ENCODE data around the gene PITRM1. TPM values are rescaled to one million over a fixed set of nuclear protein-coding genes. Genes with fewer than 3 reads are reported as not detected.

PITRM1 gene
- total RNA-seq, 4 donors from 2014 or later = 78.6 to 102 (median 87.0) TPM

- H3K36me3 ChIP-seq = peaks cover 0 to 98% of the 10 kb centered on the region in 2 donors
- 38 to 68% methylated on average over 13 of the region's 14 CpGs for WGBS, 2 donors (ENCODE audit: low coverage in 1 of 2)
- H3K27me3 ChIP-seq = no peaks in the 10 kb centered on the region
These were observed 36.2 kb downstream of the PITRM1 start for GRCh38 chr10:3136336-3136735.

GRCh38 chr10:3135006-3135405, 37.6 kb downstream of the PITRM1 start:
- Histone ChIP-seq H3K27me3 (no peaks in the 10 kb centered on the region), H3K9me3 (no peaks in the 10 kb centered on the region), H3K4me3 (no peak overlapping the region), H3K4me1 (peaks cover 0 to 33% (median 2%) of the 10 kb centered on the region in 3 donors), H3K36me3 (peaks cover 0 to 100% of the 10 kb centered on the region in 2 donors), H3K27ac (peak overlapping the region in 1 of 4 donors; percentile 80)
- no peak for TF ChIP-seq POLR2A (IDR thresholded peaks at IDR 0.05)
- TF ChIP-seq EP300 (IDR thresholded peaks at IDR 0.05) = no peak
- no peak for TF ChIP-seq CTCF (IDR thresholded peaks at IDR 0.05)
- TF ChIP-seq POLR2AphosphoS5 (IDR thresholded peaks at IDR 0.05) = no peak
- 77 to 80% methylated on average over 3 of the region's 3 CpGs for WGBS, 2 donors (ENCODE audit: low coverage in 1 of 2)
- ATAC-seq = no peak

More at GRCh38 chr10:3136336-3136735, 36.2 kb downstream of the PITRM1 start:
- TF ChIP-seq POLR2AphosphoS5 (IDR thresholded peaks at IDR 0.05) (peak; percentile 27), EP300 (IDR thresholded peaks at IDR 0.05) (no peak)
- Histone ChIP-seq H3K4me1 (peaks cover 0 to 47% (median 3%) of the 10 kb centered on the region in 3 donors), H3K27ac (peak overlapping the region in 3 of 4 donors; percentile 68 to 81 (median 80)), H3K9me3 (no peaks in the 10 kb centered on the region), H3K4me3 (no peak overlapping the region)
- ATAC-seq = peak; percentile 60

GRCh38 chr10:3133948-3134347, 38.6 kb downstream of the PITRM1 start:
- ATAC-seq = no peak
- no peak overlapping the region for H3K4me3 ChIP-seq
- H3K36me3 ChIP-seq = peaks cover 0 to 100% of the 10 kb centered on the region in 2 donors
- no peaks in the 10 kb centered on the region for H3K9me3 ChIP-seq
- H3K4me1 ChIP-seq = peaks cover 0 to 24% (median 0%) of the 10 kb centered on the region in 3 donors
- H3K27ac ChIP-seq = no peak overlapping the region
- H3K27me3 ChIP-seq = no peaks in the 10 kb centered on the region
- TF ChIP-seq POLR2A (IDR thresholded peaks at IDR 0.05) (no peak), EP300 (IDR thresholded peaks at IDR 0.05) (no peak), POLR2AphosphoS5 (IDR thresholded peaks at IDR 0.05) (no peak), CTCF (IDR thresholded peaks at IDR 0.05) (no peak)
- whole genome bisulfite sequencing, 2 donors (ENCODE audit: low coverage in 1 of 2) = 58 to 78% methylated on average over 3 to 5 of the region's 5 CpGs

GRCh38 chr10:3132036-3133025, 40.3 kb downstream of the PITRM1 start:
- peaks cover 0 to 16% (median 0%) of the 10 kb centered on the region in 3 donors for H3K4me1 ChIP-seq
- ATAC-seq = no peak
- peaks cover 0 to 95% of the 10 kb centered on the region in 2 donors for H3K36me3 ChIP-seq
- no peak for TF ChIP-seq POLR2AphosphoS5 (IDR thresholded peaks at IDR 0.05)
- TF ChIP-seq EP300 (IDR thresholded peaks at IDR 0.05) = no peak
- no peak for TF ChIP-seq CTCF (IDR thresholded peaks at IDR 0.05)
- TF ChIP-seq POLR2A (IDR thresholded peaks at IDR 0.05) = no peak
- H3K4me3 ChIP-seq = no peak overlapping the region
- no peaks in the 10 kb centered on the region for H3K9me3 ChIP-seq
- H3K27ac ChIP-seq = no peak overlapping the region
- 75 to 84% methylated on average over 7 to 9 of the region's 22 CpGs for WGBS, 2 donors (ENCODE audit: low coverage in 1 of 2)
- H3K27me3 ChIP-seq = no peaks in the 10 kb centered on the region

- Histone ChIP-seq H3K27me3 (no peaks in the 10 kb centered on the region), H3K9me3 (no peaks in the 10 kb centered on the region), H3K27ac (no peak overlapping the region), H3K4me1 (peaks cover 0 to 17% (median 7%) of the 10 kb centered on the region in 3 donors), H3K4me3 (no peak overlapping the region), H3K36me3 (peaks cover 0 to 84% of the 10 kb centered on the region in 2 donors)
- WGBS, 2 donors (ENCODE audit: low coverage in 1 of 2) = 94 to 96% methylated on average over 4 of the region's 4 CpGs
- TF ChIP-seq EP300 (IDR thresholded peaks at IDR 0.05) (no peak), CTCF (IDR thresholded peaks at IDR 0.05) (no peak), POLR2AphosphoS5 (IDR thresholded peaks at IDR 0.05) (no peak), POLR2A (IDR thresholded peaks at IDR 0.05) (no peak)
- no peak for ATAC-seq
These were observed 41.5 kb downstream of the PITRM1 start for GRCh38 chr10:3131098-3131497.

Data from gastroesophageal sphincter (tissue), 4 donors.